Tibial nerve (tissue), 4 donors: ENCODE data around the gene FAP. TPM values are rescaled to one million over a fixed set of nuclear protein-coding genes. Genes with fewer than 3 reads are reported as not detected.

Source experiments
- DNase-seq, 2 donors: peaks; one replicate each; pipeline ENCODE4 v3.0.0-alpha.2; 2019; ENCODE audit warnings: low spot score in 2 of 2
- H3K27ac ChIP-seq, 4 donors: fragments of 200-600 bp; sonication (generic) in 3 of 4; one replicate each; pipeline ENCODE4 v1.5.1; 2017 to 2019; ENCODE audit warnings: mild to moderate bottlenecking in 1 of 4
- H3K27me3 ChIP-seq, 2 donors: fragments of 200-600 bp; sonication (generic) in 1 of 2; one replicate each; pipeline versions ENCODE4 v1.5.1 to v1.6.0; 2017 to 2019
- H3K36me3 ChIP-seq, 3 donors: fragments of 200-600 bp; sonication (generic); one replicate each; pipeline ENCODE4 v1.5.1; 2018 to 2019
- H3K4me1 ChIP-seq, 4 donors: fragments of 200-600 bp; sonication (generic) in 3 of 4; one replicate each; pipeline ENCODE4 v1.5.1; 2017 to 2019
- H3K4me3 ChIP-seq, 4 donors: fragments of 200-600 bp; sonication (generic) in 3 of 4; one replicate each; pipeline ENCODE4 v1.5.1; 2017 to 2019; ENCODE audit warnings: mild to moderate bottlenecking in 1 of 4, moderate library complexity in 1 of 4
- H3K9me3 ChIP-seq, 4 donors: fragments of 200-600 bp; sonication (generic) in 3 of 4; one replicate each; pipeline ENCODE4 v1.5.1; 2017 to 2019
- CTCF ChIP-seq, 5 experiments: fragments of 200-600 bp in 3 of 5; fragments of 450-650 bp in 2 of 5; sonication (generic) in 3 of 5; IDR thresholded peaks; one replicate each; pipeline ENCODE4 v1.5.1; 2016 to 2019; ENCODE audit warnings: antibody characterized with exemption in 5 of 5, mild to moderate bottlenecking in 3 of 5, moderate library complexity in 2 of 5
- EP300 ChIP-seq, 2 donors: sonication (generic); formaldehyde crosslinking; IDR thresholded peaks; one replicate each; pipeline ENCODE4 v1.6.1; 2017; ENCODE audit warnings: antibody characterized with exemption in 2 of 2, mild to moderate bottlenecking in 1 of 2
- POLR2A ChIP-seq, 2 donors: fragments of 450-650 bp; IDR thresholded peaks; one replicate each; pipeline ENCODE4 v1.6.1; 2017; ENCODE audit warnings: antibody characterized with exemption in 2 of 2, mild to moderate bottlenecking in 2 of 2, moderate library complexity in 2 of 2
- WGBS, 2 donors: methylation state at CpG; one replicate each; pipeline ENCODE4 v1.1.5; 2018; 5-methylcytosine and 5-hydroxymethylcytosine counted together
- total RNA-seq, 4 donors: library from RNA; depleted of rRNA; stranded (reverse); fragments of >200 nt; gene quantifications; one replicate each; pipeline ENCODE4 v1.1.0, GENCODE V29; 2016

FAP gene
- total RNA-seq, 4 donors from 2014 or later: 2.0 to 12.0 (median 5.6) TPM

- Histone ChIP-seq H3K36me3 (no peaks in the 10 kb centered on the region), H3K4me3 (no peak overlapping the region), H3K27ac (no peak overlapping the region), H3K4me1 (no peaks in the 10 kb centered on the region), H3K27me3 (no peaks in the 10 kb centered on the region), H3K9me3 (peaks cover 0 to 13% (median 0%) of the 10 kb centered on the region in 4 donors)
- no peak for DNase-seq
- 56 to 60% methylated on average over 2 of the region's 2 CpGs for WGBS, 2 donors
- no peak for TF ChIP-seq EP300 (IDR thresholded peaks at IDR 0.05)
- no peak for TF ChIP-seq CTCF (IDR thresholded peaks at IDR 0.05)
- no peak for TF ChIP-seq POLR2A (IDR thresholded peaks at IDR 0.05)
Measured at GRCh38 chr2:162254236-162254871, 11.1 kb upstream of the FAP start.

GRCh38 chr2:162253435-162253834 lies 10.2 kb upstream of the FAP start:
- no peak for DNase-seq
- Histone ChIP-seq H3K27ac (no peak overlapping the region), H3K4me1 (no peaks in the 10 kb centered on the region), H3K27me3 (no peaks in the 10 kb centered on the region), H3K4me3 (no peak overlapping the region), H3K9me3 (peaks cover 0 to 13% (median 0%) of the 10 kb centered on the region in 4 donors), H3K36me3 (no peaks in the 10 kb centered on the region)
- TF ChIP-seq CTCF (IDR thresholded peaks at IDR 0.05) (no peak), EP300 (IDR thresholded peaks at IDR 0.05) (no peak), POLR2A (IDR thresholded peaks at IDR 0.05) (no peak)
- 83 to 92% methylated on average over 3 of the region's 3 CpGs for WGBS, 2 donors

- TF ChIP-seq POLR2A (IDR thresholded peaks at IDR 0.05) (no peak), EP300 (IDR thresholded peaks at IDR 0.05) (no peak), CTCF (IDR thresholded peaks at IDR 0.05) (no peak)
- DNase-seq: no peak
- H3K27me3 ChIP-seq: no peaks in the 10 kb centered on the region
- H3K36me3 ChIP-seq: no peaks in the 10 kb centered on the region
- no peaks in the 10 kb centered on the region for H3K4me1 ChIP-seq
- H3K4me3 ChIP-seq: no peak overlapping the region
- H3K27ac ChIP-seq: no peak overlapping the region
- H3K9me3 ChIP-seq: peaks cover 0 to 13% (median 0%) of the 10 kb centered on the region in 4 donors
- 85 to 90% methylated on average over 2 of the region's 2 CpGs for WGBS, 2 donors
Measured at GRCh38 chr2:162252153-162252552, 8.9 kb upstream of the FAP start.

GRCh38 chr2:162245781-162246180 lies 2.5 kb upstream of the FAP start:
- H3K27me3 ChIP-seq: no peaks in the 10 kb centered on the region
- H3K27ac ChIP-seq: no peak overlapping the region
- no peaks in the 10 kb centered on the region for H3K36me3 ChIP-seq
- peaks cover 0 to 13% (median 0%) of the 10 kb centered on the region in 4 donors for H3K9me3 ChIP-seq
- H3K4me3 ChIP-seq: no peak overlapping the region
- DNase-seq: no peak
- TF ChIP-seq EP300 (IDR thresholded peaks at IDR 0.05) (no peak), POLR2A (IDR thresholded peaks at IDR 0.05) (no peak), CTCF (IDR thresholded peaks at IDR 0.05) (no peak)
- peaks cover 0 to 25% (median 6%) of the 10 kb centered on the region in 4 donors for H3K4me1 ChIP-seq

GRCh38 chr2:162245061-162245460 lies 1.8 kb upstream of the FAP start:
- peak overlapping the region in 2 of 4 donors; percentile 45 to 52 for H3K27ac ChIP-seq
- no peak for TF ChIP-seq POLR2A (IDR thresholded peaks at IDR 0.05)
- TF ChIP-seq CTCF (IDR thresholded peaks at IDR 0.05): no peak
- no peak for TF ChIP-seq EP300 (IDR thresholded peaks at IDR 0.05)
- H3K4me3 ChIP-seq: no peak overlapping the region
- no peaks in the 10 kb centered on the region for H3K27me3 ChIP-seq
- peaks cover 0 to 25% (median 6%) of the 10 kb centered on the region in 4 donors for H3K4me1 ChIP-seq
- 78 to 79% methylated on average over 1 of the region's 1 CpG for WGBS, 2 donors
- no peaks in the 10 kb centered on the region for H3K36me3 ChIP-seq
- peaks cover 0 to 6% (median 0%) of the 10 kb centered on the region in 4 donors for H3K9me3 ChIP-seq
- DNase-seq: no peak
